Gastroesophageal sphincter (tissue), 3 donors: ENCODE measurements around the gene CNGB1.

Experiments
- POLR2AphosphoS5 ChIP-seq: sonication (generic); formaldehyde crosslinking; IDR thresholded peaks from one replicate; pipeline ENCODE4 v1.6.1; 2017; ENCODE audit warnings: antibody characterized with exemption
- TF ChIP-seq, protein P1 (sequence below), 4 experiments: fragments of 200-600 bp in 2 of 4; fragments of 450-650 bp in 2 of 4; sonication (generic) in 1 of 4; IDR thresholded peaks; one replicate each; pipeline ENCODE4 v1.5.1; 2017 to 2019; ENCODE audit warnings: antibody characterized with exemption in 4 of 4, mild to moderate bottlenecking in 2 of 4, moderate library complexity in 2 of 4

DNA sequence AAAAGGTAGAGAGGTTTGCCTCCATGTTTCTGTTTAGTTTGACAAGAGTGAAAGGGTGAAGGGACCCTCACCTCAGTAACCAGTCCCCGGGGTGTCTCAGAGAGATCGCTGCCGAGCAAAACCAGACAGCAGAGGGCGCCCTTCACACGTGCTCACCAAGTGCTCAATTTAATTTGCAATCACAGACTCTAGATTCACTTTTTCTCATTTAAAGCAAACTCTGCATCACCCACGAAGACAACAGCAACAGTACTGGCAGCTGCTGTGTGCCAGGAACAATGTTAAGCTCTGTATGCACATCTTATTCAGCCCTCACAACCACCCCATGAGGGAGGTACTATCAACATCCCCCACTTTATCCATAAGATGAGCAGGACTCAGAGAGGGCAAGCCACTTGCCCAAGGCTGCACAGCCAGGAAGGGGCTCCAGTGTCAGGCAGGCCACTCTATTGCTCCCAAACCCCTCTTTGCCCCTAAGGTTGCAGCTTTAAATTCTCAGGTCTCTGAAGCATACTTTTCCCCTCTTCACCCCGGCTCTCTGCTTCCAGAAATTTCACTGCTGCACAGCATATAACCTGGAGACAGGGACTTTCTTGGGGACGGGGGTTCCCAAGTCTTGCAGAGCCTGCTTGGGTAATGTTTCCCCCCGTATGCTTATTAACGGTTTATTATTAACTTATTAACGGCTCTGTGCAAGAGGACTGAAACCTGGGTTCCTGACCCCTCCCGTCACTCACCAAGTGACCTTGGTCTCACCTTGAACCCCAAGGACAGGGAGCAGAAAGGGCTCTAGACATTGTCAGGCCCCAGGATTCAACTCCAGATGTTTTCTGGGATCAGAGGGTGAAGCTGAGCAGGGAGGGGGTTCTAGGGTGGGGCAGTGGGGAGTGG, 70.9 kb downstream of the CNGB1 start:
- TF ChIP-seq, protein P1, sequence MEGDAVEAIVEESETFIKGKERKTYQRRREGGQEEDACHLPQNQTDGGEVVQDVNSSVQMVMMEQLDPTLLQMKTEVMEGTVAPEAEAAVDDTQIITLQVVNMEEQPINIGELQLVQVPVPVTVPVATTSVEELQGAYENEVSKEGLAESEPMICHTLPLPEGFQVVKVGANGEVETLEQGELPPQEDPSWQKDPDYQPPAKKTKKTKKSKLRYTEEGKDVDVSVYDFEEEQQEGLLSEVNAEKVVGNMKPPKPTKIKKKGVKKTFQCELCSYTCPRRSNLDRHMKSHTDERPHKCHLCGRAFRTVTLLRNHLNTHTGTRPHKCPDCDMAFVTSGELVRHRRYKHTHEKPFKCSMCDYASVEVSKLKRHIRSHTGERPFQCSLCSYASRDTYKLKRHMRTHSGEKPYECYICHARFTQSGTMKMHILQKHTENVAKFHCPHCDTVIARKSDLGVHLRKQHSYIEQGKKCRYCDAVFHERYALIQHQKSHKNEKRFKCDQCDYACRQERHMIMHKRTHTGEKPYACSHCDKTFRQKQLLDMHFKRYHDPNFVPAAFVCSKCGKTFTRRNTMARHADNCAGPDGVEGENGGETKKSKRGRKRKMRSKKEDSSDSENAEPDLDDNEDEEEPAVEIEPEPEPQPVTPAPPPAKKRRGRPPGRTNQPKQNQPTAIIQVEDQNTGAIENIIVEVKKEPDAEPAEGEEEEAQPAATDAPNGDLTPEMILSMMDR (IDR thresholded peaks at IDR 0.05) = peak in 3 of 4 experiments; percentile 72 to 87 (median 82)
- no peak for TF ChIP-seq POLR2AphosphoS5
